Transverse colon (tissue), 4 donors: ENCODE data around the gene TGFBI. TPM values are rescaled to one million over a fixed set of nuclear protein-coding genes. Genes with fewer than 3 reads are reported as not detected.
"Not testable (repeated sequence)": the region's sequence is repeated elsewhere in the genome, so short reads cannot be mapped to it uniquely, and the experiment has no call there.

Experiments used
- DNase-seq: peaks from one replicate; pipeline ENCODE4 v3.0.0-alpha.2; 2019
- H3K27ac ChIP-seq, 4 donors: fragments of 200-600 bp; sonication (generic); 2 replicates each; pipeline ENCODE4 v1.5.1; 2016 to 2018; ENCODE audit warnings: inconsistent platforms in 4 of 4
- H3K27me3 ChIP-seq: fragments of 200-600 bp; sonication (generic); 2 replicates; pipeline ENCODE4 v1.5.1; 2017; ENCODE audit warnings: inconsistent platforms
- H3K36me3 ChIP-seq, 4 donors: fragments of 200-600 bp; sonication (generic); 2 replicates each; pipeline ENCODE4 v1.5.1; 2017 to 2019; ENCODE audit warnings: inconsistent platforms in 4 of 4
- H3K4me1 ChIP-seq, 4 donors: fragments of 200-600 bp; sonication (generic); 2 replicates each; pipeline ENCODE4 v1.5.1; 2017 to 2020; ENCODE audit warnings: inconsistent platforms in 4 of 4
- H3K4me3 ChIP-seq, 4 donors: fragments of 200-600 bp; sonication (generic); 1 replicate in 1 of 4; 2 replicates in 3 of 4; pipeline versions ENCODE4 v1.5.1 to v1.6.1; 2017 to 2019; ENCODE audit warnings: inconsistent platforms in 4 of 4
- H3K9me3 ChIP-seq, 2 donors: fragments of 200-600 bp; sonication (generic); 2 replicates each; pipeline ENCODE4 v1.5.1; 2017 to 2019; ENCODE audit warnings: inconsistent platforms in 2 of 2
- EP300 ChIP-seq: sonication (generic); formaldehyde crosslinking; IDR thresholded peaks from one replicate; pipeline ENCODE4 v1.6.1; 2017; ENCODE audit warnings: antibody characterized with exemption, low read depth
- POLR2A ChIP-seq: fragments of 450-650 bp; IDR thresholded peaks from one replicate; pipeline ENCODE4 v1.6.1; 2016; ENCODE audit warnings: antibody characterized with exemption, mild to moderate bottlenecking, moderate library complexity
- POLR2AphosphoS5 ChIP-seq, 3 donors: sonication (generic); formaldehyde crosslinking; IDR thresholded peaks; one replicate each; pipeline ENCODE4 v1.6.1; 2016; ENCODE audit warnings: antibody characterized with exemption in 3 of 3
- WGBS, 2 donors: methylation state at CpG; one replicate each; pipeline ENCODE4 v1.1.5; 2018; ENCODE audit warnings: low coverage in 1 of 2; 5-methylcytosine and 5-hydroxymethylcytosine counted together
- in situ Hi-C, 4 donors: fragments of 200-750 bp; cut with MboI; loops; one replicate each; pipeline versions ENCODE4 v1.15.0 to v1.15.1; 2017; ENCODE audit warnings: low sequenced_read_pairs in 3 of 4, low pct_ligation_motif_present in 1 of 4, low pct_unique_long_range_greater_than_20kb in 1 of 4
- intact Hi-C: fragments of 100-400 bp; cut with DNase I; formaldehyde crosslinking; loops from one replicate; pipeline ENCODE4 v1.15.1; 2023; ENCODE audit warnings: low total_unique reads
- total RNA-seq, 4 donors: library from RNA; depleted of rRNA; stranded (reverse); fragments of >200 nt; gene quantifications; one replicate each; pipeline ENCODE4 v1.1.0, GENCODE V29; 2016
- TF ChIP-seq, protein P1 (sequence below), 5 experiments: fragments of 200-600 bp in 3 of 5; fragments of 450-650 bp in 2 of 5; sonication (generic) in 3 of 5; IDR thresholded peaks; 1 replicate in 2 of 5; 2 replicates in 3 of 5; pipeline ENCODE4 v1.5.1; 2016 to 2017; ENCODE audit warnings: antibody characterized with exemption in 5 of 5, inconsistent platforms in 3 of 5, mild to moderate bottlenecking in 2 of 5, moderate library complexity in 1 of 5

TGFBI gene
- total RNA-seq, 4 donors from 2014 or later: 22.4 to 79.6 (median 29.8) TPM

DNA sequence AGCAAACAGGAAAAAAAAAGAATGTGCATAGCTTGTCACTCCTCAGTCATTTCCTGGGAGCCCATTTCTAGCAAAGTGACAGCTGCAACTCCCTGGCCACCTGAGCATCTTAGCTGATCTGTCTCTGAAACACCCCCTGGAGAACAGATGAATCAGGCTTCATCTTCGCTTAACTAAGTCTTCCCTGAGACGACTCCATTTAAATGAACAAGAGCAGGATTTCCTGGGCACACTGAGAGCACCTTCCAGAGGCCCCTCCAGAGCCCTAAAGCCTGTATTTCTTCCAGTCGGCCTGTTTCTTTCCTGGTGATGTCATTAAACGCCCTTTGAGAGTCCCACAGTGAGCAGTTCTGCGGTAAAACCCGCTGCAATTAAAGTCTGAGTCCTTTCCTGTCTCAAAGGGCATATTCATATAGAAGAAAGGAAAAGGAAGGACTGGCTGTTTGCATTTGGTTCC lies 13.9 kb downstream of the TGFBI start:
- DNase-seq: no peak
- intact Hi-C loops: no loop called here
- TF ChIP-seq, protein P1, sequence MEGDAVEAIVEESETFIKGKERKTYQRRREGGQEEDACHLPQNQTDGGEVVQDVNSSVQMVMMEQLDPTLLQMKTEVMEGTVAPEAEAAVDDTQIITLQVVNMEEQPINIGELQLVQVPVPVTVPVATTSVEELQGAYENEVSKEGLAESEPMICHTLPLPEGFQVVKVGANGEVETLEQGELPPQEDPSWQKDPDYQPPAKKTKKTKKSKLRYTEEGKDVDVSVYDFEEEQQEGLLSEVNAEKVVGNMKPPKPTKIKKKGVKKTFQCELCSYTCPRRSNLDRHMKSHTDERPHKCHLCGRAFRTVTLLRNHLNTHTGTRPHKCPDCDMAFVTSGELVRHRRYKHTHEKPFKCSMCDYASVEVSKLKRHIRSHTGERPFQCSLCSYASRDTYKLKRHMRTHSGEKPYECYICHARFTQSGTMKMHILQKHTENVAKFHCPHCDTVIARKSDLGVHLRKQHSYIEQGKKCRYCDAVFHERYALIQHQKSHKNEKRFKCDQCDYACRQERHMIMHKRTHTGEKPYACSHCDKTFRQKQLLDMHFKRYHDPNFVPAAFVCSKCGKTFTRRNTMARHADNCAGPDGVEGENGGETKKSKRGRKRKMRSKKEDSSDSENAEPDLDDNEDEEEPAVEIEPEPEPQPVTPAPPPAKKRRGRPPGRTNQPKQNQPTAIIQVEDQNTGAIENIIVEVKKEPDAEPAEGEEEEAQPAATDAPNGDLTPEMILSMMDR (IDR thresholded peaks at IDR 0.05): no peak
- TF ChIP-seq POLR2A (no peak), POLR2AphosphoS5 (IDR thresholded peaks at IDR 0.05) (no peak), EP300 (no peak)

DNA sequence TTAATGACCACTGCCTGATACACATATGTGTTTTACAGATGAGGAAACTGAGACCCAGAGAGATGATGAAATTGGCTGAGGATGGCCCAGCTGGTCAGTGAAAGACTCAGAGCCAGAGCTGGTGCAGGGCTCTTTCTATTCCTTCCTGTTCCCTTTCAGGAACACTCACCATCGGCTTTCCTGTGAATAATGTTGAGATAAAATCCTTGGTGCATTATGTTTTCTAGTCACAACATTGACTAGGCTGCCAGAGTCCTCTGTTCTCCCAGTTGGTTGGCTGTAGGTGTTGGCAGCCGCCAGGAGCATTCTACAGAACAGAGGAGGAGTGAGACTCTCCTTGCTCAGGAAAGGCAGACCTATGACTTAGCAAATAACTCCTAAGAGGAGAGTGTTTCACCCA lies 14.8 kb downstream of the TGFBI start:
- intact Hi-C loops (no loop called here), in situ Hi-C loops (no loop called here)
- H3K4me1 ChIP-seq: peaks cover 0 to 22% (median 6%) of the 10 kb centered on the region in 4 donors
- 66 to 90% methylated on average over 2 of the region's 2 CpGs for WGBS, 2 donors
- no peak overlapping the region for H3K4me3 ChIP-seq
- H3K9me3 ChIP-seq: no peaks in the 10 kb centered on the region
- H3K27ac ChIP-seq: no peak overlapping the region
- no peak for DNase-seq
- no peaks in the 10 kb centered on the region for H3K27me3 ChIP-seq
- no peaks in the 10 kb centered on the region for H3K36me3 ChIP-seq
- TF ChIP-seq POLR2AphosphoS5 (IDR thresholded peaks at IDR 0.05): no peak
- TF ChIP-seq, protein P1 (IDR thresholded peaks at IDR 0.05): no peak
- TF ChIP-seq EP300: no peak
- TF ChIP-seq POLR2A: no peak

More for the DNA sequence above, 13.9 kb downstream of the TGFBI start:
- Histone ChIP-seq H3K36me3 (no peaks in the 10 kb centered on the region), H3K9me3 (no peaks in the 10 kb centered on the region), H3K27ac (no peak overlapping the region), H3K4me1 (peaks cover 3 to 26% (median 11%) of the 10 kb centered on the region in 4 donors), H3K4me3 (no peak overlapping the region), H3K27me3 (no peaks in the 10 kb centered on the region)
- in situ Hi-C loops: no loop called here
- 39% methylated on average over 6 of the region's 6 CpGs; no CpG with 5 or more reads in 1 of the 2 donors for WGBS, 2 donors

DNA sequence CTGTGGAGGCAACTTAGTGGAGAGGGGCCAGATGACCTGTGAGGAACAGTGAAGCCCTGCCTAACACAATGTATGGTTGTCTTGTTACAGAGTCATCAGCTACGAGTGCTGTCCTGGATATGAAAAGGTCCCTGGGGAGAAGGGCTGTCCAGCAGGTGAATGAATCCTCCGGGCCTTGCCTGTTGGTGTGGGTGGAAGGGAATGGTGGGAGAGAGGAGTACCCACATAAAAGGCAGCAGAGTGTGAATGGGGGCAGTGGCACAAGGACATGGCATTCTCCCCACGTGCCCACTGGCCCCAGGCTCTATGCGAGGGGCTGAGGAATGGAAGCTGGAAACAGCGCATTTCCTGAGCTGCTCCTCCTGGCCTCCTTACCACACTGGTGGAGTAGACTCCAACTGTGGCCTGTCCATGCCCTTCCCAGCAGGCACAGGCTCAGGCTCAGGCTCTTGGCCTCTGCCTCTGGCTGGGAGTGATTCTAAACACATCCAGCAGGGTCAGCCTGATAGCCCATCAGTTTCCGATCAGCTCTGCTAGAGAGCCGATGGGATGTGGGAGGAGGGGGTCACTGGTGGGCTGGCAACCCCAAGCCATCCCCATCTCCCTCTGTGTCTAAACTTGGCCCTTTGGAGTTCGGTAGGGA lies 15.3 kb downstream of the TGFBI start:
- in situ Hi-C loops: no loop called here
- TF ChIP-seq EP300: no peak
- TF ChIP-seq POLR2AphosphoS5 (IDR thresholded peaks at IDR 0.05): no peak
- no peak for TF ChIP-seq POLR2A
- H3K9me3 ChIP-seq: no peaks in the 10 kb centered on the region
- WGBS, 2 donors: 95% methylated on average over 8 of the region's 8 CpGs; no CpG with 5 or more reads in 1 of the 2 donors
- no peak overlapping the region for H3K4me3 ChIP-seq
- H3K36me3 ChIP-seq: no peaks in the 10 kb centered on the region
- H3K4me1 ChIP-seq: peaks cover 0 to 22% (median 6%) of the 10 kb centered on the region in 4 donors
- intact Hi-C loops: no loop called here
- no peak overlapping the region for H3K27ac ChIP-seq
- no peaks in the 10 kb centered on the region for H3K27me3 ChIP-seq
- DNase-seq: no peak

DNA sequence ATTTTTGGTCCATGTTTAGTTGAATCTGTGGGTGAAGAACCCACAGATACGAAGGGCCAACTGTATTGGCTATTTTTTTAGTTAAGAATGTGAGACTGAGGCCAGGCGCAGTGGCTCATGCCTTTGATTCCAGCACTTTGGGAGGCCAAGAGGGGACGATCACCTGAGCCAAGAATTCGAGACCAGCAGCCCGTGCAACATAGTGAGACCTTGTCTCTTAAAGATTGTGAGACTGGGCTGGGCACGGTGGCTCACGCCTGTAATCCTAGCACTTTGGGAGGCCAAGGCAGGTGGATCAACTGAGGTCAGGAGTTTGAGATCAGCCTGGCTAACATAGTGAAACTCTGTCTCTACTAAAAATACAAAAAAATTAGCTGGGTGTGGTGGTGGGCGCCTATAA lies 16.2 kb downstream of the TGFBI start:
- H3K4me3 ChIP-seq, H3K36me3 ChIP-seq, H3K27me3 ChIP-seq, in situ Hi-C loops, H3K27ac ChIP-seq, intact Hi-C loops, DNase-seq, H3K9me3 ChIP-seq: not testable (repeated sequence)
- H3K4me1 ChIP-seq: peaks cover 0 to 22% (median 6%) of the 10 kb centered on the region in 4 donors
- 83 to 85% methylated on average over 5 to 8 of the region's 8 CpGs for WGBS, 2 donors

DNA sequence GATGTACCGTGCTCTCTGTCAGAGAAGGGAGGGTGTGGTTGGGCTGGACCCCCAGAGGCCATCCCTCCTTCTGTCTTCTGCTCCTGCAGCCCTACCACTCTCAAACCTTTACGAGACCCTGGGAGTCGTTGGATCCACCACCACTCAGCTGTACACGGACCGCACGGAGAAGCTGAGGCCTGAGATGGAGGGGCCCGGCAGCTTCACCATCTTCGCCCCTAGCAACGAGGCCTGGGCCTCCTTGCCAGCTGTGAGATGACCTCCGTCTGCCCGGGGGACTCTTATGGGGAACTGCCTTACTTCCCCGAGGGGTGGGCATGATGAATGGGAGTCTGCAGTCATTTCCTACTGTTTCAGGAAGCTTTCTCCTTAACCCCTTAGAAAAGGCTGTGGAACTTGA lies 17.5 kb downstream of the TGFBI start:
- in situ Hi-C loops: no loop called here
- H3K27ac ChIP-seq: no peak overlapping the region
- 83% methylated on average over 12 of the region's 12 CpGs; no CpG with 5 or more reads in 1 of the 2 donors for WGBS, 2 donors

More for the DNA sequence above, 17.5 kb downstream of the TGFBI start:
- intact Hi-C loops: no loop called here
- Histone ChIP-seq H3K36me3 (no peaks in the 10 kb centered on the region), H3K9me3 (no peaks in the 10 kb centered on the region), H3K27me3 (no peaks in the 10 kb centered on the region), H3K4me1 (peaks cover 0 to 18% (median 4%) of the 10 kb centered on the region in 4 donors), H3K4me3 (no peak overlapping the region)
- TF ChIP-seq POLR2AphosphoS5 (IDR thresholded peaks at IDR 0.05) (no peak), POLR2A (no peak), EP300 (no peak)
- TF ChIP-seq, protein P1 (IDR thresholded peaks at IDR 0.05): no peak
- DNase-seq: no peak
